GM18951 (cell line): Measurements from ENCODE around the gene RCAN3.

Source experiments
- POLR2A ChIP-seq: IDR thresholded peaks from 4 replicates; pipeline ENCODE4 v1.6.1; 2011; ENCODE audit warnings: mild to moderate bottlenecking; ENCODE audit not compliant: insufficient read length, insufficient read depth; ENCODE audit errors: extremely low read depth
- in situ Hi-C: fragments of 300-500 bp; cut with MboI; formaldehyde crosslinking; loops from one replicate; pipeline ENCODE4 v1.12.0; 2022; ENCODE audit warnings: low sequenced_read_pairs, mixed read lengths, inconsistent platforms; ENCODE audit not compliant: unreplicated experiment

RCAN3 gene

GRCh38 chr1:24578846-24579245, 76.2 kb downstream of the RCAN3 start:
- in situ Hi-C loops, result no loop called here
- TF ChIP-seq POLR2A, result no peak

GRCh38 chr1:24580756-24581155, 78.1 kb downstream of the RCAN3 start:
- in situ Hi-C loops, result loop anchor here (10.0 kb wide), 1 partner anchor 186 kb away; no protein-coding TSS in a partner anchor
- TF ChIP-seq POLR2A, result no peak

GRCh38 chr1:24584171-24584647, 81.6 kb downstream of the RCAN3 start:
- in situ Hi-C loops, result loop anchor here (10.0 kb wide), 1 partner anchor 189 kb away; no protein-coding TSS in a partner anchor
- TF ChIP-seq POLR2A, result no peak

DNA sequence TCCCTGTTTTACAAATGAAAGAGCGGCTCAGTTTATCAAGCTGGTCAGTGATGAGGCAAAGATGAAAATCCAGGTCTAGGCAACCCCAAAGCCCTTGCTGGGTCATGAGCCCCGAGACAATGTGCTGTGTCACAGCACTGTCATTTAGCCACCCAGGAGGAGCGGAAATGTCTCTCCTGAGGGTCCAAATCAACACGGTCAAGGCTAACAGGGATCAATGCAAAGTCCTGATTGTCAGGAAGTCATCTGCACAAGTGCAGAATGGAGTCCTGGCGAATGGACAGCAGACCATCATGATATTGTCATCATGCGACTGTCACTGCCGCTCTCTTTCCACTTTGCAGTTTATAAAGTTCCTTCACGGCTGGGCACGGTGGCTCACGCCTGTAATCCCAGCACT, 83.5 kb downstream of the RCAN3 start:
- in situ Hi-C loops, result loop anchor here (10.0 kb wide), 1 partner anchor 191 kb away; no protein-coding TSS in a partner anchor
- no peak for TF ChIP-seq POLR2A

DNA sequence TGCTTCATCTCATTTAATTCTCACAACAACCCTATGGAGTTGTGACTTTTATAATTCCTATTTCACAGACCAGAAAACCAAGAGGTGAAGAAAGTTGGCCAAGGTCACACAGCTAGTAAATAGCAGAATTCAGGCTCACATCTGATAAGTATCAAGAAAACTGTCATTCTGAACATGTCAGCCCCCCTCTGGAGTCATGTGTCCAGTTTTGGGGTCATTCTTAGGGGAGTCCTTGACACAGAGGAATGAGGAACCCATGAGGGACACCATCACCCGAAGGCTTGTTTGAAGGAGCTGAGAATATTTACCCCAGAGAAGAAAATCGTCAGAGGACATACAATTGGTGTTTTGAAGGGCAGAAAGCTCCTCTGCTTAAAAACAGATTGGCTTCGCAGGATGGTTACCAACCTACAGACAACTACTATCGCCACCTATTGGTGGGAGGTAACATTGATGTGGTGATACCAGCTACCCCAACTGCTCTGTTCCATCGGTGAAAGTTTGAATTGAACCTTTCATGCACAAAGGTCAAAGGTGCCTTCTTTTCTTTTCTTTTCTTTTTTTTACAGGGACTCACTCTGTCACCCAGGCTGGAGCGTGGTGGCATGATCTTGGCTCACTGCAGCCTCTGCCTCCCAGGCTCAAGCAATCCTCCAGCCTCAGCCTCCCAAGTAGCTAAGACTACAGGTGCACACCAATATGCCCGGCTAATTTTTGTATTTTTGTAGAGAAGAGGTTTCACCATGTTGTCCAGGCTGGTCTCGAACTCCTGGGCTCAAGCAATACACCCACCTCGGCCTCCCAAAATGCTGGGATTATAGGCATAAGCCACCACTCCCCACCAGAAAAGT, 84.6 kb downstream of the RCAN3 start:
- no peak for TF ChIP-seq POLR2A
- in situ Hi-C loops, result loop anchor here (10.0 kb wide), 1 partner anchor 192 kb away; no protein-coding TSS in a partner anchor

- in situ Hi-C loops, result loop anchor here (10.0 kb wide), 1 partner anchor 194 kb away; no protein-coding TSS in a partner anchor
- no peak for TF ChIP-seq POLR2A
These were observed 85.9 kb downstream of the RCAN3 start for GRCh38 chr1:24588573-24588972.

- no peak for TF ChIP-seq POLR2A
- in situ Hi-C loops, result loop anchor here (10.0 kb wide), 1 partner anchor 194 kb away; no protein-coding TSS in a partner anchor
These were observed 86.6 kb downstream of the RCAN3 start for GRCh38 chr1:24589200-24589599.
